Liver (tissue), 9 donors: ENCODE results near the gene LMTK3. TPM values are rescaled to one million over a fixed set of nuclear protein-coding genes. Genes with fewer than 3 reads are reported as not detected.

Experiments used
- DNase-seq: peaks from one replicate; pipeline ENCODE4 v3.0.0-alpha.2; 2017; ENCODE audit warnings: low spot score
- H3K27ac ChIP-seq, 2 donors: one replicate each; pipeline ENCODE4 v1.7.0; 2013; ENCODE audit warnings: inconsistent platforms in 2 of 2, low read length in 2 of 2, control low read depth in 1 of 2, low read depth in 1 of 2, mild to moderate bottlenecking in 1 of 2
- H3K27me3 ChIP-seq, 4 donors: one replicate each; pipeline versions ENCODE4 v1.6.1 to v1.7.0; 2013; ENCODE audit warnings: low read length in 3 of 4, inconsistent platforms in 1 of 4, mild to moderate bottlenecking in 1 of 4, moderate library complexity in 1 of 4; ENCODE audit not compliant: control insufficient read depth in 4 of 4, insufficient read depth in 4 of 4
- H3K36me3 ChIP-seq, 4 donors: one replicate each; pipeline versions ENCODE4 v1.6.1 to v1.7.0; 2013; ENCODE audit warnings: low read length in 3 of 4, mild to moderate bottlenecking in 3 of 4, low read depth in 1 of 4, moderate library complexity in 1 of 4; ENCODE audit not compliant: control insufficient read depth in 4 of 4, insufficient read depth in 3 of 4
- H3K4me1 ChIP-seq, 4 donors: one replicate each; pipeline versions ENCODE4 v1.6.1 to v1.7.0; 2013; ENCODE audit warnings: low read length in 3 of 4, mild to moderate bottlenecking in 3 of 4, moderate library complexity in 1 of 4; ENCODE audit not compliant: control insufficient read depth in 4 of 4, insufficient read depth in 4 of 4
- H3K4me3 ChIP-seq, 3 donors: one replicate each; pipeline versions ENCODE4 v1.6.1 to v1.7.0; 2013; ENCODE audit warnings: low read length in 3 of 3, control low read depth in 1 of 3, low read depth in 1 of 3, mild to moderate bottlenecking in 1 of 3
- H3K9ac ChIP-seq, 2 donors: one replicate each; pipeline ENCODE4 v1.7.0; 2013; ENCODE audit warnings: low read length in 2 of 2, mild to moderate bottlenecking in 2 of 2, moderate library complexity in 2 of 2, control low read depth in 1 of 2, low read depth in 1 of 2
- H3K9me3 ChIP-seq, 4 donors: one replicate each; pipeline versions ENCODE4 v1.6.1 to v1.7.0; 2013; ENCODE audit warnings: low read length in 3 of 4; ENCODE audit not compliant: control insufficient read depth in 4 of 4
- FOXA1 ChIP-seq: IDR thresholded peaks from 2 replicates; pipeline ENCODE4 v1.6.1; 2016; ENCODE audit warnings: antibody characterized with exemption
- GABPA ChIP-seq, 2 donors: IDR thresholded peaks in 1 of 2; conservative IDR thresholded peaks in 1 of 2; 2 replicates each; pipeline ENCODE4 v1.6.1; 2016; ENCODE audit warnings: antibody characterized with exemption in 2 of 2, mild to moderate bottlenecking in 1 of 2, moderate library complexity in 1 of 2
- JUND ChIP-seq, 2 donors: IDR thresholded peaks; 2 replicates each; pipeline ENCODE4 v1.6.1; 2016; ENCODE audit warnings: antibody characterized with exemption in 2 of 2
- NR2F2 ChIP-seq: IDR thresholded peaks from 2 replicates; pipeline ENCODE4 v1.6.1; 2016; ENCODE audit warnings: antibody characterized with exemption
- RAD21 ChIP-seq, 2 donors: IDR thresholded peaks; 2 replicates each; pipeline ENCODE4 v1.6.1; 2016; ENCODE audit warnings: antibody characterized with exemption in 2 of 2, mild to moderate bottlenecking in 2 of 2
- RXRA ChIP-seq, 2 donors: IDR thresholded peaks; 2 replicates each; pipeline ENCODE4 v1.6.1; 2017 to 2018; ENCODE audit warnings: antibody characterized with exemption in 2 of 2, mild to moderate bottlenecking in 1 of 2
- WGBS: extraction: QIAGEN DNeasy Blood & Tissue Kit; methylation state at CpG from one replicate; pipeline ENCODE4 v1.1.7; 2013; 5-methylcytosine and 5-hydroxymethylcytosine counted together
- polyA plus RNA-seq, 2 donors: library from polyadenylated mRNA; stranded (reverse) in 1 of 2; unstranded in 1 of 2; fragments of 200-250 nt in 1 of 2; fragments of >200 nt in 1 of 2; fragmentation: Nextera tagmentation in 1 of 2; extraction: Ambion mirVana in 1 of 2; gene quantifications; one replicate each; pipeline versions ENCODE4 v1.2.1 to v1.2.3, GENCODE V29; 2013 to 2015
- total RNA-seq, 2 donors: library from RNA; depleted of rRNA; stranded (reverse); fragments of >200 nt; gene quantifications; one replicate each; pipeline ENCODE4 v1.2.3, GENCODE V29; 2014
- TF ChIP-seq, protein P1 (sequence below): fragments of 150-350 bp; IDR thresholded peaks from 2 replicates; pipeline ENCODE4 v1.5.1; 2017; ENCODE audit warnings: improper control_type of control experiment, low read depth, low read length; ENCODE audit not compliant: missing input control
- TF ChIP-seq, protein P2 (sequence below): IDR thresholded peaks from 2 replicates; pipeline ENCODE4 v1.6.1; 2016; ENCODE audit warnings: antibody characterized with exemption, mild to moderate bottlenecking
- TF ChIP-seq, protein P3 (sequence below): IDR thresholded peaks from 2 replicates; pipeline ENCODE4 v1.6.1; 2016; ENCODE audit warnings: antibody characterized with exemption
- donor health status: healthy.
- donor health status: healthy.
- donor health status: healthy.
- donor health status: healthy.
- donor health status: healthy.

The LMTK3 gene
- total and polyA plus RNA-seq, 4 donors: 0.08 TPM; not detected in 2

DNA sequence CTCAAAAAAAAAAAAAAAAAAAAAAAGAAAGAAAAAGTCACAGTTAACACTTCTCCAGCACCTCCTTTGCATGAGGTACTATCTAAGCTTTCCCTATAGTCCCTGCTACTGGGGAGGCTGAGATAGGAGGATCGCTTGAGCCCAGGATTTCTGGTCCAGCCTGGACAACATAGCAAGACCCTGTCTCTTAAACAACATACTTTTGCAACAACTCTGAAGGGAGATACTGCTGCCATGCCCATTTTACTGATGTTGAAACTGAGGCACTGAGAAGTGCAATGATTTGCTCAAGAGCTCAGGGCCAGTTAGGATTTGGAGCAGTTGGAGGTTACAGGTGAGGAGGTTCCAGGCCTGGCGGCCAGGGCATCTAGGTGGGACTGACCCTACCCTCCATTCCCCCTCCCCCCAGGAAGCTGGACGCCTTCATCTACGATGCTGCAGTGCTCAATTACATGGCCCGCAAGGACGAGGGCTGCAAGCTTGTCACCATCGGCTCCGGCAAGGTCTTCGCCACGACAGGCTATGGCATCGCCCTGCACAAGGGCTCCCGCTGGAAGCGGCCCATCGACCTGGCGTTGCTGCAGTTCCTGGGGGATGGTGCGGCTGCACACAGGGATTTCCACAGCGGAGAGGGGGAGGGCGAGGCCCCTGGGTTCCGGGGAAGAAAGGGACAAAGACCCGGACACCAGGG is 70.1 kb downstream of the LMTK3 start:
- no peak overlapping the region for H3K4me3 ChIP-seq
- no peak for TF ChIP-seq JUND (IDR thresholded peaks at IDR 0.05)
- H3K4me1 ChIP-seq: peaks cover 2 to 21% (median 12%) of the 10 kb centered on the region in 4 donors
- H3K36me3 ChIP-seq: no peaks in the 10 kb centered on the region
- DNase-seq: no peak
- no peaks in the 10 kb centered on the region for H3K9me3 ChIP-seq
- H3K27ac ChIP-seq: no peak overlapping the region
- no peaks in the 10 kb centered on the region for H3K27me3 ChIP-seq
- 94% methylated on average over 20 of the region's 20 CpGs for WGBS
- H3K9ac ChIP-seq: no peak overlapping the region

DNA sequence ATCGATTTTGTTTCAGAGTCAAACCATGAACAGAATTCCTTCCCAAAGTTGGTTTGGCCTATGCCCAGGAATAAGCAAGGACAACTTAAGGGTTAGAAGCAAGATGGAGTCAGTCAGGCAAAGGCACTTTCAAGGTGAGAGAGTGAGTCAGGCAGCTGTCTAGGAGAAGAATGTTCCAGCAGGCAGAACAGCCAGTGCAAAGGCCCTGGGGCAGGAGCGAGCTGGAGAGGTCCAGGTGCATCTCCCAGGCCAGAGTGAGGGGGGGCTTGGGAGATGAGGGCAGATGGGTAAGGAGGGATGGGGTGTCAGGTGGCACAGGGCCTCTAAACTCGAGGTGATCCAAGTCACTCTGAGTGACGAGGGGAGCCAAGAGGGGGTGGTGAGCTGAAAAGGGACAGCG is 75.0 kb downstream of the LMTK3 start:
- no peaks in the 10 kb centered on the region for H3K27me3 ChIP-seq
- no peaks in the 10 kb centered on the region for H3K4me1 ChIP-seq
- H3K36me3 ChIP-seq: no peaks in the 10 kb centered on the region
- no peak overlapping the region for H3K9ac ChIP-seq
- 85% methylated on average over 5 of the region's 5 CpGs for WGBS
- TF ChIP-seq, protein P1, sequence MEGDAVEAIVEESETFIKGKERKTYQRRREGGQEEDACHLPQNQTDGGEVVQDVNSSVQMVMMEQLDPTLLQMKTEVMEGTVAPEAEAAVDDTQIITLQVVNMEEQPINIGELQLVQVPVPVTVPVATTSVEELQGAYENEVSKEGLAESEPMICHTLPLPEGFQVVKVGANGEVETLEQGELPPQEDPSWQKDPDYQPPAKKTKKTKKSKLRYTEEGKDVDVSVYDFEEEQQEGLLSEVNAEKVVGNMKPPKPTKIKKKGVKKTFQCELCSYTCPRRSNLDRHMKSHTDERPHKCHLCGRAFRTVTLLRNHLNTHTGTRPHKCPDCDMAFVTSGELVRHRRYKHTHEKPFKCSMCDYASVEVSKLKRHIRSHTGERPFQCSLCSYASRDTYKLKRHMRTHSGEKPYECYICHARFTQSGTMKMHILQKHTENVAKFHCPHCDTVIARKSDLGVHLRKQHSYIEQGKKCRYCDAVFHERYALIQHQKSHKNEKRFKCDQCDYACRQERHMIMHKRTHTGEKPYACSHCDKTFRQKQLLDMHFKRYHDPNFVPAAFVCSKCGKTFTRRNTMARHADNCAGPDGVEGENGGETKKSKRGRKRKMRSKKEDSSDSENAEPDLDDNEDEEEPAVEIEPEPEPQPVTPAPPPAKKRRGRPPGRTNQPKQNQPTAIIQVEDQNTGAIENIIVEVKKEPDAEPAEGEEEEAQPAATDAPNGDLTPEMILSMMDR: no peak
- TF ChIP-seq RXRA (IDR thresholded peaks at IDR 0.05): no peak
- no peak for TF ChIP-seq JUND (IDR thresholded peaks at IDR 0.05)
- TF ChIP-seq RAD21 (IDR thresholded peaks at IDR 0.05): no peak
- TF ChIP-seq FOXA1: no peak
- TF ChIP-seq GABPA (IDR thresholded peaks at IDR 0.05 in 1 of 2, conservative IDR thresholded peaks at IDR 0.05 in 1 of 2): no peak
- TF ChIP-seq NR2F2: no peak
- TF ChIP-seq, protein P2, sequence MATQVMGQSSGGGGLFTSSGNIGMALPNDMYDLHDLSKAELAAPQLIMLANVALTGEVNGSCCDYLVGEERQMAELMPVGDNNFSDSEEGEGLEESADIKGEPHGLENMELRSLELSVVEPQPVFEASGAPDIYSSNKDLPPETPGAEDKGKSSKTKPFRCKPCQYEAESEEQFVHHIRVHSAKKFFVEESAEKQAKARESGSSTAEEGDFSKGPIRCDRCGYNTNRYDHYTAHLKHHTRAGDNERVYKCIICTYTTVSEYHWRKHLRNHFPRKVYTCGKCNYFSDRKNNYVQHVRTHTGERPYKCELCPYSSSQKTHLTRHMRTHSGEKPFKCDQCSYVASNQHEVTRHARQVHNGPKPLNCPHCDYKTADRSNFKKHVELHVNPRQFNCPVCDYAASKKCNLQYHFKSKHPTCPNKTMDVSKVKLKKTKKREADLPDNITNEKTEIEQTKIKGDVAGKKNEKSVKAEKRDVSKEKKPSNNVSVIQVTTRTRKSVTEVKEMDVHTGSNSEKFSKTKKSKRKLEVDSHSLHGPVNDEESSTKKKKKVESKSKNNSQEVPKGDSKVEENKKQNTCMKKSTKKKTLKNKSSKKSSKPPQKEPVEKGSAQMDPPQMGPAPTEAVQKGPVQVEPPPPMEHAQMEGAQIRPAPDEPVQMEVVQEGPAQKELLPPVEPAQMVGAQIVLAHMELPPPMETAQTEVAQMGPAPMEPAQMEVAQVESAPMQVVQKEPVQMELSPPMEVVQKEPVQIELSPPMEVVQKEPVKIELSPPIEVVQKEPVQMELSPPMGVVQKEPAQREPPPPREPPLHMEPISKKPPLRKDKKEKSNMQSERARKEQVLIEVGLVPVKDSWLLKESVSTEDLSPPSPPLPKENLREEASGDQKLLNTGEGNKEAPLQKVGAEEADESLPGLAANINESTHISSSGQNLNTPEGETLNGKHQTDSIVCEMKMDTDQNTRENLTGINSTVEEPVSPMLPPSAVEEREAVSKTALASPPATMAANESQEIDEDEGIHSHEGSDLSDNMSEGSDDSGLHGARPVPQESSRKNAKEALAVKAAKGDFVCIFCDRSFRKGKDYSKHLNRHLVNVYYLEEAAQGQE: no peak
- TF ChIP-seq, protein P3, sequence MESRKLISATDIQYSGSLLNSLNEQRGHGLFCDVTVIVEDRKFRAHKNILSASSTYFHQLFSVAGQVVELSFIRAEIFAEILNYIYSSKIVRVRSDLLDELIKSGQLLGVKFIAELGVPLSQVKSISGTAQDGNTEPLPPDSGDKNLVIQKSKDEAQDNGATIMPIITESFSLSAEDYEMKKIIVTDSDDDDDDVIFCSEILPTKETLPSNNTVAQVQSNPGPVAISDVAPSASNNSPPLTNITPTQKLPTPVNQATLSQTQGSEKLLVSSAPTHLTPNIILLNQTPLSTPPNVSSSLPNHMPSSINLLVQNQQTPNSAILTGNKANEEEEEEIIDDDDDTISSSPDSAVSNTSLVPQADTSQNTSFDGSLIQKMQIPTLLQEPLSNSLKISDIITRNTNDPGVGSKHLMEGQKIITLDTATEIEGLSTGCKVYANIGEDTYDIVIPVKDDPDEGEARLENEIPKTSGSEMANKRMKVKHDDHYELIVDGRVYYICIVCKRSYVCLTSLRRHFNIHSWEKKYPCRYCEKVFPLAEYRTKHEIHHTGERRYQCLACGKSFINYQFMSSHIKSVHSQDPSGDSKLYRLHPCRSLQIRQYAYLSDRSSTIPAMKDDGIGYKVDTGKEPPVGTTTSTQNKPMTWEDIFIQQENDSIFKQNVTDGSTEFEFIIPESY: no peak
- H3K27ac ChIP-seq: no peak overlapping the region
- no peak overlapping the region for H3K4me3 ChIP-seq
- no peak for DNase-seq
- H3K9me3 ChIP-seq: no peaks in the 10 kb centered on the region

Other genes with a start within 250 kb of the LMTK3 start
- gene ZNF114, start 241.8 kb downstream of the LMTK3 start, total RNA-seq: 1 to 10 TPM in 1 of 2 donors, under 1 TPM in 1; 0.08 to 1.1 TPM
- gene ZNF114, start 241.8 kb downstream of the LMTK3 start, polyA plus RNA-seq: under 1 TPM; 0.07 TPM
- gene EMP3, start 186.3 kb downstream of the LMTK3 start, total RNA-seq: 10 to 100 TPM in 1 of 2 donors, 1 to 10 TPM in 1; 4.5 to 16.6 TPM
- 10 to 100 TPM; 11.3 to 12.1 TPM for gene EMP3, start 186.3 kb downstream of the LMTK3 start, polyA plus RNA-seq
- 1 to 10 TPM; 3.2 to 5.4 TPM for gene TMEM143, start 147.9 kb downstream of the LMTK3 start, total RNA-seq
- 10 to 100 TPM in 1 of 2 donors, 1 to 10 TPM in 1; 7.9 to 10.2 TPM for gene TMEM143, start 147.9 kb downstream of the LMTK3 start, polyA plus RNA-seq
- gene SYNGR4, start 147.5 kb downstream of the LMTK3 start, total RNA-seq: not detected
- under 1 TPM in 1 of 2 donors, not detected in 1; 0.09 TPM for gene SYNGR4, start 147.5 kb downstream of the LMTK3 start, polyA plus RNA-seq
- gene KDELR1, start 120.3 kb downstream of the LMTK3 start, total RNA-seq: 10 to 100 TPM; 32.3 to 34.9 TPM
- 10 to 100 TPM; 59.1 to 94.9 TPM for gene KDELR1, start 120.3 kb downstream of the LMTK3 start, polyA plus RNA-seq
- gene GRIN2D, start 118.2 kb downstream of the LMTK3 start, total RNA-seq: under 1 TPM; 0.17 to 0.33 TPM
- gene GRIN2D, start 118.2 kb downstream of the LMTK3 start, polyA plus RNA-seq: under 1 TPM in 1 of 2 donors, not detected in 1; 0.13 TPM
- gene GRWD1, start 65.9 kb downstream of the LMTK3 start, total RNA-seq: 10 to 100 TPM in 1 of 2 donors, 1 to 10 TPM in 1; 7.1 to 31.7 TPM
- 10 to 100 TPM; 11.1 to 19.5 TPM for gene GRWD1, start 65.9 kb downstream of the LMTK3 start, polyA plus RNA-seq
- under 1 TPM; 0.23 to 0.92 TPM for gene KCNJ14, start 56.3 kb downstream of the LMTK3 start, total RNA-seq
- under 1 TPM; 0.06 to 0.12 TPM for gene KCNJ14, start 56.3 kb downstream of the LMTK3 start, polyA plus RNA-seq
- 10 to 100 TPM; 13.1 to 16.9 TPM for gene CYTH2, start 42.5 kb downstream of the LMTK3 start, total RNA-seq
- gene CYTH2, start 42.5 kb downstream of the LMTK3 start, polyA plus RNA-seq: 10 to 100 TPM; 13.0 to 13.2 TPM
- not detected for gene SULT2B1, start 40.3 kb upstream of the LMTK3 start, total RNA-seq
- gene SULT2B1, start 40.3 kb upstream of the LMTK3 start, polyA plus RNA-seq: under 1 TPM; 0.14 to 0.24 TPM
- gene SPACA4, start 94.9 kb upstream of the LMTK3 start, total RNA-seq: not detected
- not detected for gene SPACA4, start 94.9 kb upstream of the LMTK3 start, polyA plus RNA-seq
- under 1 TPM; 0.33 to 0.42 TPM for gene FAM83E, start 103.2 kb upstream of the LMTK3 start, total RNA-seq
- under 1 TPM in 1 of 2 donors, not detected in 1; 0.20 TPM for gene FAM83E, start 103.2 kb upstream of the LMTK3 start, polyA plus RNA-seq
- gene RPL18, start 107.3 kb upstream of the LMTK3 start, total RNA-seq: 100 to 1,000 TPM; 502 to 830 TPM
- gene RPL18, start 107.3 kb upstream of the LMTK3 start, polyA plus RNA-seq: 100 to 1,000 TPM; 276 to 670 TPM
- 10 to 100 TPM; 10.2 to 17.3 TPM for gene SPHK2, start 107.7 kb upstream of the LMTK3 start, total RNA-seq
- 10 to 100 TPM in 1 of 2 donors, 1 to 10 TPM in 1; 9.6 to 14.4 TPM for gene SPHK2, start 107.7 kb upstream of the LMTK3 start, polyA plus RNA-seq
- 1 to 10 TPM; 2.3 to 4.5 TPM for gene DBP, start 125.5 kb upstream of the LMTK3 start, total RNA-seq
- 1 to 10 TPM; 1.2 to 1.3 TPM for gene DBP, start 125.5 kb upstream of the LMTK3 start, polyA plus RNA-seq
- gene CA11, start 134.4 kb upstream of the LMTK3 start, total RNA-seq: under 1 TPM; 0.09 to 0.33 TPM
- 1 to 10 TPM in 1 of 2 donors, under 1 TPM in 1; 0.35 to 1.1 TPM for gene CA11, start 134.4 kb upstream of the LMTK3 start, polyA plus RNA-seq
- gene NTN5, start 161.2 kb upstream of the LMTK3 start, total RNA-seq: under 1 TPM in 1 of 2 donors, not detected in 1; 0.08 TPM
- gene NTN5, start 161.2 kb upstream of the LMTK3 start, polyA plus RNA-seq: under 1 TPM in 1 of 2 donors, not detected in 1; 0.09 TPM
- under 1 TPM in 1 of 2 donors, not detected in 1; 0.05 TPM for gene FUT2, start 184.1 kb upstream of the LMTK3 start, total RNA-seq
- gene FUT2, start 184.1 kb upstream of the LMTK3 start, polyA plus RNA-seq: under 1 TPM; 0.02 to 0.38 TPM
- gene MAMSTR, start 207.9 kb upstream of the LMTK3 start, total RNA-seq: under 1 TPM; 0.08 to 0.09 TPM
- gene MAMSTR, start 207.9 kb upstream of the LMTK3 start, polyA plus RNA-seq: under 1 TPM; 0.07 to 0.31 TPM
- 1 to 10 TPM; 4.8 to 5.4 TPM for gene RASIP1, start 228.8 kb upstream of the LMTK3 start, total RNA-seq
- 1 to 10 TPM; 1.8 to 4.3 TPM for gene RASIP1, start 228.8 kb upstream of the LMTK3 start, polyA plus RNA-seq
- under 1 TPM; 0.33 to 0.47 TPM for gene IZUMO1, start 235.1 kb upstream of the LMTK3 start, total RNA-seq
- gene IZUMO1, start 235.1 kb upstream of the LMTK3 start, polyA plus RNA-seq: not detected
- gene FUT1, start 240.8 kb upstream of the LMTK3 start, total RNA-seq: 1 to 10 TPM; 1.3 to 6.8 TPM
- under 1 TPM; 0.48 to 0.72 TPM for gene FUT1, start 240.8 kb upstream of the LMTK3 start, polyA plus RNA-seq
- gene FGF21, start 243.7 kb upstream of the LMTK3 start, total RNA-seq: 1 to 10 TPM in 1 of 2 donors, not detected in 1; 5.5 TPM
- gene FGF21, start 243.7 kb upstream of the LMTK3 start, polyA plus RNA-seq: 10 to 100 TPM in 1 of 2 donors, 1 to 10 TPM in 1; 6.5 to 18.5 TPM